ENCODE measurements around the gene RASA3. TPM values are rescaled to one million over a fixed set of nuclear protein-coding genes. Genes with fewer than 3 reads are reported as not detected.

The RASA3 gene
- polyA plus RNA-seq, 1 experiment = 31.4 TPM

DNA sequence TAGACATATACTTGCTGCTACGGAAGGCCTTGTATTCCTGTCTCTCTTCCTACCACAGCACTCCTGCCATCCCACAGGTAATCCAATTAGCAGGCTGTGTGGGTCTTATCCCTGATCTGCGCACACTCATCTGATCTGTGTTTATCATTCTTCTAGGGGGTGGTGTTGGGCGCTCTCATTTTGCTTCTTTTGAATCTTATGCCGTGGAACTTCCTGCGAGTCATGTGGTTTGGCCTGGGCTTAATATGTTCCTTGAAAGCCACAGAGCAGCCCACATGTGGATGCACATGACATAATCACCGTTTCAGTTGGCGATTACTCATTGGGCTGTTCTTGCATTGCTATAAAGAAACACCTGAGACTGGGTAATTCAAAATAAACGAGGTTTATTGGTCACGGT, 7.5 kb downstream of the RASA3 start:
- TF ChIP-seq, protein P1, sequence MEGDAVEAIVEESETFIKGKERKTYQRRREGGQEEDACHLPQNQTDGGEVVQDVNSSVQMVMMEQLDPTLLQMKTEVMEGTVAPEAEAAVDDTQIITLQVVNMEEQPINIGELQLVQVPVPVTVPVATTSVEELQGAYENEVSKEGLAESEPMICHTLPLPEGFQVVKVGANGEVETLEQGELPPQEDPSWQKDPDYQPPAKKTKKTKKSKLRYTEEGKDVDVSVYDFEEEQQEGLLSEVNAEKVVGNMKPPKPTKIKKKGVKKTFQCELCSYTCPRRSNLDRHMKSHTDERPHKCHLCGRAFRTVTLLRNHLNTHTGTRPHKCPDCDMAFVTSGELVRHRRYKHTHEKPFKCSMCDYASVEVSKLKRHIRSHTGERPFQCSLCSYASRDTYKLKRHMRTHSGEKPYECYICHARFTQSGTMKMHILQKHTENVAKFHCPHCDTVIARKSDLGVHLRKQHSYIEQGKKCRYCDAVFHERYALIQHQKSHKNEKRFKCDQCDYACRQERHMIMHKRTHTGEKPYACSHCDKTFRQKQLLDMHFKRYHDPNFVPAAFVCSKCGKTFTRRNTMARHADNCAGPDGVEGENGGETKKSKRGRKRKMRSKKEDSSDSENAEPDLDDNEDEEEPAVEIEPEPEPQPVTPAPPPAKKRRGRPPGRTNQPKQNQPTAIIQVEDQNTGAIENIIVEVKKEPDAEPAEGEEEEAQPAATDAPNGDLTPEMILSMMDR (IDR thresholded peaks at IDR 0.05; ENCODE audit: insufficient read depth, low read depth, low read length) = no peak

DNA sequence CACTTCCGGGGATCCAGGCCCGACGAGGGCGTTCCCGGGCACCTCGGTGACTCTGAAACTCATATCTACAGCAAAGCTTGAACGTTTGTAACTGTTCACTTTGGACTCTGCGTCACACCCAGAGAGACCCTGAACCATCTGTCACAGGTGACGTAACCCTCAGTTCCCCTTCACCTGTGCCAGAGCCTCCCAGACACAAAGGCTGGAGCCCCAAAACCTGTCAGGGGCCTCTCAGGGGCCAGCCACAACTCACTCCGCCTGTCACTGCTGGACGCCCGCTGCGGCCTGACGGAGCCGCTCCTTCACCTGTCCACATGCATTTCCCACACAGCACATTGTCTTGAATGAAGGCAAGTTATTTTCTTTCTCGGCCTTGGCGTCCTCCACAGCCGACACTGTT, 8.0 kb downstream of the RASA3 start:
- Histone ChIP-seq H3K36me3 (ENCODE audit: control insufficient read depth, insufficient read depth, low read length) (no peaks in the 10 kb centered on the region; the same call in 1 of the 2 replicates), H3K4me3 (ENCODE audit: low read depth, low read length) (no peak overlapping the region), H3K27me3 (ENCODE audit: control insufficient read depth, insufficient read depth, low read length) (no peaks in the 10 kb centered on the region)
- TF ChIP-seq, protein P1 (IDR thresholded peaks at IDR 0.05; ENCODE audit: insufficient read depth, low read depth, low read length) = no peak
- ChIA-PET POLR2A (no interaction called here), CTCF (no interaction called here)
- DNase-seq (ENCODE audit: low read depth) = no peak

More for the DNA sequence above, 7.5 kb downstream of the RASA3 start:
- POLR2A ChIA-PET = no interaction called here
- H3K27me3 ChIP-seq (ENCODE audit: control insufficient read depth, insufficient read depth, low read length) = no peaks in the 10 kb centered on the region
- DNase-seq (ENCODE audit: low read depth) = peak; percentile 56
- no peak overlapping the region for H3K4me3 ChIP-seq (ENCODE audit: low read depth, low read length)
- CTCF ChIA-PET = interaction anchor here (1.0 kb wide), 1 partner anchor 11 kb away, joined by 5 read pairs; no protein-coding TSS in a partner anchor
- H3K36me3 ChIP-seq (ENCODE audit: control insufficient read depth, insufficient read depth, low read length) = no peaks in the 10 kb centered on the region; the same call in 1 of the 2 replicates

DNA sequence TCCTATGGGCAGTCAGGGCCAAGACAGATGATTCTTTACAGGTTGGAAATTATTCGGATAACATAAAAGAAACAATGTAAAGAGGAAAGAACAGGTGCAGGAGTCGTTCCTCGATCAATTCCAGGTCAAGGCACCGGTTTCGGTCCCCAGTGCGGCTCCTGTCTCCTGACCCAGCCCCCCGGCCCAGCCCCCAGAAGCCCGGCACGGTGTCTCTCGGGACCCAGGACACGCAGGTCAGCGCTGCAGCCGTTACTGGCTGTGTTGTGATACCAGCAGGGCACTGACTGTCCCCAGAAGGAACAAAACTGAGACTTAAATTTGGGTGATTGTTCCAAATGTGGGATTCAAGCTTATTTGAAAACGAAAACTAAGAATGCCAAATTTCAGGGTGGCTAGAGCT, 8.5 kb downstream of the RASA3 start:
- TF ChIP-seq, protein P1 (IDR thresholded peaks at IDR 0.05; ENCODE audit: insufficient read depth, low read depth, low read length) = no peak
- no peak overlapping the region for H3K4me3 ChIP-seq (ENCODE audit: low read depth, low read length)
- H3K36me3 ChIP-seq (ENCODE audit: control insufficient read depth, insufficient read depth, low read length) = no peaks in the 10 kb centered on the region; the same call in 1 of the 2 replicates
- ChIA-PET POLR2A (no interaction called here), CTCF (no interaction called here)
- H3K27me3 ChIP-seq (ENCODE audit: control insufficient read depth, insufficient read depth, low read length) = no peaks in the 10 kb centered on the region
- no peak for DNase-seq (ENCODE audit: low read depth)

DNA sequence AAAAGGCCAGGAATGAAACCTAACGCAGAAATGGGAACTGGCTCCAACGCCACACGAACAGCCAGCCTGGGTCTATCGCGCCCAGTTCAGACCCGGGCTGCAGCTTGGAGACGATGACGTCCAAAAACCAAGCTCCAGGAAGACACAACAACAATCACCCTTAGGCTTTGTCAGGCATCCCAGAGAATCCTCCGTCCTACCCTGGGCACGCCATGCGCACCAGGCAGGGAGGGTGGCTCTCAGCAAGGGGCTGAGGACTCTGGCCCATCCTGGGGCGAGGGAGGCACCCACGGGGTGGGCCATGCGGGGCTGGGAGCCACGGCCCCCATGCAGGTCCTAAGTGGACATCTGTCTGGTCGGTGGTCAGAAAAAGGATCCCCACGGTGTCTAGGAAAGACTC, 9.0 kb downstream of the RASA3 start:
- Histone ChIP-seq H3K4me3 (ENCODE audit: low read depth, low read length) (no peak overlapping the region), H3K27me3 (ENCODE audit: control insufficient read depth, insufficient read depth, low read length) (no peaks in the 10 kb centered on the region), H3K36me3 (ENCODE audit: control insufficient read depth, insufficient read depth, low read length) (no peaks in the 10 kb centered on the region; the same call in 1 of the 2 replicates)
- ChIA-PET CTCF (no interaction called here), POLR2A (no interaction called here)
- TF ChIP-seq, protein P1 (IDR thresholded peaks at IDR 0.05; ENCODE audit: insufficient read depth, low read depth, low read length) = no peak
- no peak for DNase-seq (ENCODE audit: low read depth)

DNA sequence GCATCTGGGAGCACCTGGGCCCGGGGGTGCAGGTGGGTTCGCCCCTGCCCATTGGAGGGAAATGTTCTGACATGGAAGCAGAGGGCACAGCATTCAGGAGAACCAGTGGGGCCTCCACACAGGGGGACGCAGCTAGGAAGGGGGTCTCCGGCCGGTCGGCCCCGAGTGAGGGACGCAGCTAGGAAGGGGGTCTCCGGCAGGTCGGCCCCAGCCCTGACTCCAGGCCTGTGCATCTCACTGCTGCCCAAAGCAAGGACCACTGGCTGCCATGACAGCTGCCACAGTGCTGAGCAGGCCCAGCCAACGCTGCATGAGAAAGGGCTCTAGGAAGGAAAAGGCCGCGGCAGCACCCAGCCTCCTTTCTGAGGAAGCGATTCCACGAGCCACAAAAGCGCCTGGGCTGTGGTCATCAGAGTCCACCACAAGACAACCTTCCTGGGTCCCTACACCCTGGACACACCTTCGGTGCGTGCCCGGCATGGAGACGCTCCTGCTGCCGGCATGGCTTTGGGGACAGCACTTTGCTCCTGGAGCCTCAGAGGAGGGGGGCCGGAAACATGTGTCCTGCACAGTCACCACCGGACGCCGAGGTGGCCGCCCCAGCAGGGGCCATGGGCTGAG, 9.7 kb downstream of the RASA3 start:
- TF ChIP-seq, protein P1 (IDR thresholded peaks at IDR 0.05; ENCODE audit: insufficient read depth, low read depth, low read length) = no peak
- Histone ChIP-seq H3K4me3 (ENCODE audit: low read depth, low read length) (no peak overlapping the region), H3K27me3 (ENCODE audit: control insufficient read depth, insufficient read depth, low read length) (no peaks in the 10 kb centered on the region), H3K36me3 (ENCODE audit: control insufficient read depth, insufficient read depth, low read length) (no peaks in the 10 kb centered on the region; the same call in 1 of the 2 replicates)
- ChIA-PET CTCF (interaction anchor here (0.6 kb wide), 1 partner anchor 9 kb away, joined by 3 read pairs; no protein-coding TSS in a partner anchor), POLR2A (no interaction called here)
- DNase-seq (ENCODE audit: low read depth) = no peak

Measured in BJ (cell line).